ENCODE data around the gene RBM33.

The RBM33 gene

DNA sequence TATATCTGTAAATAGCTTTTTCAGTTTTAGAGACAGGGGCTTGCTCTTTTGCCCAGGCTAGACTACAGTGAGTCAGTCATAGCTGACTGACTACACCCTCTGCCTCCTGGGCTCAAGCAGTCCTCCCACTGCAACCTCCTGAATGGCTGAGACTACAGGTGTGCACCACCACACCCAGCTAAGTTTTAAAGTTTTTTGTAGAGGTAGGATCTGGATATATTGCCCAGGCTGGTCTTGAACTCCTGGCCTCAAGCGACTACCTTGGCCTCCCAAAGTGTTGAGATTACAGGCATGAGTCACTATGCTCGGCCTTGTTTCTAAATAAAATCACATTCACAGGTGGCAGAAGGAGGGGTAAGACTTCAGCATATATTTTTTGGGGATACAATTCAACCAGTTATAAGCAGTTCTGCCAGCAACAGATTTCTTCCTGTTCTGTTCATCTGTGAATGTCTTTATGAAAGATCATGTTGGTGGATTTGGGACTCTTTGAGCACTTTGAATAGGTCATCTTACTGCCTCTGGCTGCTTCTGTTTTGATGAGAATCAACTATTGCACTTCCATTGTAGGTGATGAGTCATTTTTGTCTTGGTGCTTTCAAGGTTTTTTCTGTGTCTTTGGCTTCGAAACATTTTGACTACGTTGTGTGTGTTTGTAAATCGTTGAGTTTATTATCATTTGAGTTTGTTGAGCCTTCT, 15.7 kb downstream of the RBM33 start:
- no peak for DNase-seq (ENCODE audit: low read depth in 2 of 2, low spot score in 1 of 2)

DNA sequence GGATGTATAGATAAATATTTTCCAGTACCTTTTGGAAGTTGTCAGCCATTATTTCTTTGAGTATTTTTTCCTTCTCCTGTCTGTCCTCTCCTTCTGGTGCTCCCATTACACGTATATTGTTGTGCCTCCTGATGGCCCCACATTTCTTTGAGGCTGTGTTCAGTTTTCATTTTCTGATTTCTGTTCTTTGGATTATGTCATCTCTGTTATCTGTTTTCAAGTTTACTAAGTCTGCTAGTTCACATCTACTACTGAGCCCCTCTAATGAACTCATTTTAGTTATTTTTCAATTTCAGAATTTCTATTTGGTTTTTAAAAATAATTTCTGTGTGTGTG, 16.3 kb downstream of the RBM33 start:
- no peak for DNase-seq (ENCODE audit: low read depth in 2 of 2, low spot score in 1 of 2)

GRCh38 chr7:155662343-155663043, 18.0 kb downstream of the RBM33 start:
- no peak for DNase-seq (ENCODE audit: low read depth in 2 of 2, low spot score in 1 of 2)

GRCh38 chr7:155663937-155664336, 19.5 kb downstream of the RBM33 start:
- no peak for DNase-seq (ENCODE audit: low read depth in 2 of 2, low spot score in 1 of 2)

- no peak for DNase-seq (ENCODE audit: low read depth in 2 of 2, low spot score in 1 of 2)
Measured at GRCh38 chr7:155665079-155665956, 20.9 kb downstream of the RBM33 start.

- no peak for DNase-seq (ENCODE audit: low read depth in 2 of 2, low spot score in 1 of 2)
Measured at GRCh38 chr7:155665957-155666287, 21.5 kb downstream of the RBM33 start.

GRCh38 chr7:155667241-155667829, 22.9 kb downstream of the RBM33 start:
- DNase-seq (ENCODE audit: low read depth in 2 of 2, low spot score in 1 of 2): no peak

DNA sequence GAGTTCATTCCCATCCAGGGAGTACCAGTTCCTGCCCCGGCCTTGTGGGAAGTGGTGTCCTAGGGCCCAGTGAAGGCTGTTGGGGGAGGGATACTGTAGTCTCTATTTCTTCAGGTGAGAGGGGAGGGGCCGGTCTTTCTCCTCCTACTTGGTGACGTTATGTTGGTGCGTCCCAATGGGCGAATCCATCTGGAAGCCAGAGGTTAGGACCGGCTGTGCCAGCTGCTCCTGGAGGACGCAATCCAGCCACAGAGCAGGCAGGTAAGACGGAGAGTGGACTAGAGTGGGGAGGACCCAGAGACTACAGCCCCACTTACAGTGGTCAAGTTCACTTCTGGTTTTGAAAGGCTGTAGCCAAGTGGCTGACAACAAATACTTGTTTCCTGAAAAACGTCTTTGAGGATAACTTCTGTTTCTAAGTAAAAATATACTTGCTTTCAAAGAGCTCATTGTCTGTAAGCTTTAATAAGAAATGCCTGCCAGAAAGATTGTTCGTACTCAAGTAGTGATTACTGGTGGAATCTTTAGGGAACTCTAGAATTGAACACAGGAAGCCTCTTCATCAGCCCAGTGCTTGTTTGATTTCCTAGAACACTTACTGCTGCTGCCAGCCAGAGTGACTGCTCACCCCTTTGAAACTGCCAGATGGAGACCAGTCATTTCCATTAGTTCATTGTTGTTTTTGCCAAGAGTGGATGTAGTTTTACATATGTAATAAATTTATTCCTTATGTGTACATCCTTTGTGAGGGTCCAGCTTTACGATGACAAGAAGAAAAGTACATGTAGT, 25.4 kb downstream of the RBM33 start:
- DNase-seq (ENCODE audit: low read depth in 2 of 2, low spot score in 1 of 2): no peak

- DNase-seq (ENCODE audit: low read depth in 2 of 2, low spot score in 1 of 2): no peak
Measured at GRCh38 chr7:155670521-155670920, 26.1 kb downstream of the RBM33 start.

- DNase-seq (ENCODE audit: low read depth in 2 of 2, low spot score in 1 of 2): no peak
Measured at GRCh38 chr7:155674556-155674955, 30.1 kb downstream of the RBM33 start.

DNA sequence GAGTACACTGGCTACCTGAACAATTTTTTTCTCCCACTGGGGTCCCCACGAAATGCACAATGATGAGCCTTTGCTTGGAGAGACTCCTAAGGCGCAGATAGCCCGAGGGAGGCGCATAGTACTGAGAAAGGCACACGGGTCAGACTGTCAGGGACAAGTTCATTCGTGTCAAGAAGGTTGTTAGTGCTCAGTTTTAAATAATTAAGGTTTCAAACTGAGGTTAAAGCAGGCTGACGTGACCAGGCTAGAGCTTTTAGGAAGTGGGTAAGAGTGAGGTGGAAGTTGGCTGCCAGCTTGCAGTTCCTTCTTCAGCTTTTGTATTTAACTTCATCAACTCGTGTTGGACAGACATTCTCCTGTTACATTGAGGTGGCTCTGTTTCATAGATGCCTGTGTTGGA, 31.6 kb downstream of the RBM33 start:
- no peak for DNase-seq (ENCODE audit: low read depth in 2 of 2, low spot score in 1 of 2)

DNA sequence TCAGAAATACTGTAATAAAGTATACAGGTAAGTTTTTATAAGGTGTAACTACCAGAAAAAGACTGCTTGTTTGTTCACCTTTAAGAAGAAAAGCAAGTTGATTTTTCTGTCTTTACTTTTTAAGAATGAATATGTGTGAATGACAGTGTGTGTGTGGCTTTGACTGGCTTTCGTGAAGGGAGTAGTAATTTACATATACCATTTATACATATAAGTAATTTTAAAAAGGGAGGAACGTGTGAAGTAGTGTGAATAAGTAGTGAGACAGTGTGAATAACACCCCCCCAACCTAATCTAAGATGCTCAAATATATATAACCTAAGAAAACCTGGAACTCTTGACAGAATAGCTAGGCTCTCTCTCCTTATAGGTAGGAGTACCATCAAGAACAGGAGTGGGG, 33.2 kb downstream of the RBM33 start:
- DNase-seq (ENCODE audit: low read depth in 2 of 2, low spot score in 1 of 2): no peak

DNA sequence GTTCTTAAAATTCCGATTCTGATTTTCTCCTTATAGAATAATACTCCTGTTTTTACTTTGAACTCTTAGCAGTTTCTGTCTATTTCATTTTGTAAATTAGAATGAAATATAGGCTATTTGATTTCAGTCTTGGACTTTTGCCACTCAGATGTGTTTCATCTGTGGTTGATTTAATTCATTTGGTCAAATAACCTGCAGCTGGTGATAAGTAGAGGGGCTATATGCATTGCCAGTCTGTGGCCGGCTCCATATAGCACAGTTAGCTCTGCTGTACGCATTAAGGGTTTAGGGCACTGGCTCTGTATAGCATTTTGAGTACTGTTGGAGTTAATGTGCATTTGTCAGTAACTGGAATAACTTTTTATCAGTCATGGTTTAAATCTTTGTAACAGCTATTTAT, 35.7 kb downstream of the RBM33 start:
- no peak for DNase-seq (ENCODE audit: low read depth in 2 of 2, low spot score in 1 of 2)

GRCh38 chr7:155680864-155681263, 36.4 kb downstream of the RBM33 start:
- no peak for DNase-seq (ENCODE audit: low read depth in 2 of 2, low spot score in 1 of 2)

DNA sequence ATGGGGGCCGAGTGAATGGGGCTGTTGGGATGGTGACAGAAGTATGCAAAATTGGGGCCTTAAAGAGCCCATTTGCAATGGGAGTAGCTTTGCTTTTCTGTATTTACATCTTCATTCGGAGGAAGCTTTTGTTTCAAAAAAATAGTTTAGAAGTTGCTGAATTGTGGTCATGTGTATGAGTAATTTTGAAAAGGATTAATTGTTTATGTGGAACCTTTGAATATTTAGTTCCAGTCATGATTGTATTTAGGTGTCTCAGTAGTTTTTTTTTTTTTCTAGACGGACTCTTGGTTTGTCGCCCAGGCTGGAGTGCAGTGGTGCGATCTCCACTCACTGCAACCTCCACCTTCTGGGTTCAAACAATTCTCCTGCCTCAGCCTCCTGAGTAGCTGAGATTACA, 37.2 kb downstream of the RBM33 start:
- DNase-seq (ENCODE audit: low read depth in 2 of 2, low spot score in 1 of 2): no peak

- DNase-seq (ENCODE audit: low read depth in 2 of 2, low spot score in 1 of 2): no peak
Measured at GRCh38 chr7:155682484-155682883, 38.0 kb downstream of the RBM33 start.

DNA sequence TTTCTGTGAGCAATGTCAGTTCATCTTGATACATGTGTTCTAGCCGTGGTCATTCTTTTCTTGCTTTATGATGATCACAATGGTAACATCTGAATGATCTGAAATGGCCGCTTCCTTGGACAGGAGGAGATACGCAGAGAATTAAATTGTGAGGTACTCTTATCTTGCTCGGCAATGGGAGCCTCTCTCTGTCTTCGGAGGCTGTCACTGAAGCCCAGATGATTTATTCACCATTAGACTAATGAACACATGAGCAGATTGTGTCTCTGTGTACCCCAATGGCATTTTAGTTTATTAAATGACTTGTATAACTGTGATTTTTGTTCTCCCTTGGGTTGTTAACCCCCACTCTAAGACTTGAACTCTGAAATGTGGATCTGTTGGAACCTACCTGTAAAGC, 38.6 kb downstream of the RBM33 start:
- DNase-seq (ENCODE audit: low read depth in 2 of 2, low spot score in 1 of 2): no peak

DNA sequence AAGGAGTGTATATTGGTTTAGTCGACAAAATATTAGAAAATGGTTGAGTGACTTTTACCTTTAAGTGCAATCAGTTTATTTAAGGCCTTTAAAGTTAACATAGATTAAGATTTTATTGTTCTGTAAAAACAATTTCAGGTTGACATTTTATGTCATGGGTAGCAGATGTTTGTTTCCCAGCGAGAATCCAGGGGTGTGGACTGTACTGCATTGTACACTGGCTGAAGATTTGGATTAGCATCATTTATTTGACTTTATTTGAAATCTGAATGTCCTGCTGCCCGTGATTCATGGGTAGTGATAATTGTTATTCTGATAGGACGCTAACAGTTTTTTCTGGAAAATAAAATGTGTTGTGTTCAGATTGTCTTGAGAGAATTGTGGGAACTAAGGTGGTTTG, 39.3 kb downstream of the RBM33 start:
- no peak for DNase-seq (ENCODE audit: low read depth in 2 of 2, low spot score in 1 of 2)

GRCh38 chr7:155684543-155684942, 40.1 kb downstream of the RBM33 start:
- DNase-seq (ENCODE audit: low read depth in 2 of 2, low spot score in 1 of 2): no peak

DNA sequence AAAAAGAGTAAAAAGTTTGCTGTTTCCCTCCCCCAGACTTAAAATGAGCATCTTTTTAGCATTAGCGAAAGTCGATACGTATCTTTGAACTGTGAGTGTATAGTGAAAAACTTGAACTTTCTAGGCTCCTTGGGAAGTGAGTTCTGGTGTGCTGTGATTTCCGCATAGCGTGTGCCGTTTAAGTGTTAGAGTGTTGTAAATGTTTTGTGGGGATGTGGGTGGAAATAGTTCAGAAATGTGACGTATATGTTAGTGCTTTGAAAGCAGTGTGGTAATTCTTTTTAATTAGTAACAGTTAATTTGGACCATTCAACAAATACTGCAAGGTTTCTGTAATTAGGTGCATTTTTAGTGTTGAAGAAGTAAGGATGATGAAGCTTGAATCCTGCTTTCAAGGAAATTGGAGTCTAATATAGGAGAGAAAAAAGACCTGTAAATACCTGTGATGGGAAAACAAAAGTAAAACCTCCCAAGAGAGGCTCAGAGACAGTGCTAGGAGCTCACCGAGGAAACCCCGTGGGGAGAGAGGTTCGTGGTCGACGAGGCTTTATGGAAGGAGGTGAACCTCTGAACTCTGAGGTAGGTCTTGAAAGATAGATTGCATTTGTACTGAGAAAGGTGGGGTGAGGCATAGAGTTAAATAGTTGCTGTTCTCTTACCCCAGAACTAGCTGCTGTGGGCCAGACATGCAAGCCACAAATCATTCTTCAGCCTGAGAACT, 40.8 kb downstream of the RBM33 start:
- no peak for DNase-seq (ENCODE audit: low read depth in 2 of 2, low spot score in 1 of 2)

DNA sequence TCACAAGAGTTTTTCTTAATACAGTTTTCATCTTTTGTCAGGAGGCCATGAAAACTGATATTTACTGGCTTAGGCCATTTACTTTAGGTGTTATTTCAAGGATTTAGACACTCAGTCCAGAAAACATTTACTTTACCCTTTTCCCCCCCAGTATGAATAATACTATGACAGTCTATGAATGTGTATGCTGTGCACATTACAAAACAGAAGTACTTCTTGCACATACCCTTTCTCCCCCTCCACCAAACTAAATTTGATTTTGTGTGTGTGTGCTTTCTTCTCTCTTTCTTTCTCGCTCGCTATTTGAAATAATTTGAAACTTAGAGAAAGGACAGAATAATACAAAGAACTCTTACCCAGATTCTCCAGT, 41.3 kb downstream of the RBM33 start:
- DNase-seq (ENCODE audit: low read depth in 2 of 2, low spot score in 1 of 2): no peak
